A673 (cell line): ENCODE results near the gene DDX53.

Experiments used
- EZH2 ChIP-seq: fragments of 200-600 bp; sonication (generic); IDR thresholded peaks from 2 replicates; pipeline ENCODE4 v1.6.1; 2017; ENCODE audit warnings: borderline replicate concordance, low read depth, mild to moderate bottlenecking, mixed read lengths, antibody characterized with exemption, low read length; ENCODE audit not compliant: poor library complexity, severe bottlenecking
- TF ChIP-seq, protein P1 (sequence below): fragments of 300-800, 200-600 bp; sonication (generic); conservative IDR thresholded peaks from 2 replicates; pipeline ENCODE4 v1.5.1; 2017; ENCODE audit warnings: low read depth, mild to moderate bottlenecking, antibody characterized with exemption, low read length, moderate library complexity, mixed read lengths

DNA sequence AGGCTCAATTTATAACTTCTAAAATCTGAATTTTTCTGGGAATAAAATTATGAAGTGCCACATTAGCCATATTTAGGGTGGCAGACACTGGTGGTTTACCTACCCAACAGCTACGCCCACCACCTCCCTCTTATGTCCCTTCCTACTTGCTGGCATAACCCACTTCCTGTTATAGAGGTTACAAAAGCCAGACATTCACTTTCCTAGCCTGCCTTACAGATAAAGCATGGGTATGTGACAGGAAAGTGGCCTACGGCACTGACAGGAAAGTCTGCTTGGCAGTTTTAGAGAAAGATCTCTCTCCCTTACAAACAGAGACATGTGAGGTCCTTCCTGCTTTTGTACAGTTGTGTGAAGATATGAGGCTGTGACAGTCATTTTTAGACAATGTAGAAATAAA lies 12.4 kb downstream of the DDX53 start:
- TF ChIP-seq, protein P1, sequence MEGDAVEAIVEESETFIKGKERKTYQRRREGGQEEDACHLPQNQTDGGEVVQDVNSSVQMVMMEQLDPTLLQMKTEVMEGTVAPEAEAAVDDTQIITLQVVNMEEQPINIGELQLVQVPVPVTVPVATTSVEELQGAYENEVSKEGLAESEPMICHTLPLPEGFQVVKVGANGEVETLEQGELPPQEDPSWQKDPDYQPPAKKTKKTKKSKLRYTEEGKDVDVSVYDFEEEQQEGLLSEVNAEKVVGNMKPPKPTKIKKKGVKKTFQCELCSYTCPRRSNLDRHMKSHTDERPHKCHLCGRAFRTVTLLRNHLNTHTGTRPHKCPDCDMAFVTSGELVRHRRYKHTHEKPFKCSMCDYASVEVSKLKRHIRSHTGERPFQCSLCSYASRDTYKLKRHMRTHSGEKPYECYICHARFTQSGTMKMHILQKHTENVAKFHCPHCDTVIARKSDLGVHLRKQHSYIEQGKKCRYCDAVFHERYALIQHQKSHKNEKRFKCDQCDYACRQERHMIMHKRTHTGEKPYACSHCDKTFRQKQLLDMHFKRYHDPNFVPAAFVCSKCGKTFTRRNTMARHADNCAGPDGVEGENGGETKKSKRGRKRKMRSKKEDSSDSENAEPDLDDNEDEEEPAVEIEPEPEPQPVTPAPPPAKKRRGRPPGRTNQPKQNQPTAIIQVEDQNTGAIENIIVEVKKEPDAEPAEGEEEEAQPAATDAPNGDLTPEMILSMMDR, result no peak
- TF ChIP-seq EZH2, result no peak
